GM12873 (cell line): ENCODE measurements around the gene APC.

ENCODE experiments used
- TF ChIP-seq, protein P1 (sequence below): IDR thresholded peaks from 2 replicates; pipeline ENCODE4 v1.5.1; 2012; ENCODE audit warnings: low read depth, mild to moderate bottlenecking, moderate library complexity, low read length, control low read depth; ENCODE audit not compliant: insufficient read depth; ENCODE audit errors: missing control alignments

Gene APC

DNA sequence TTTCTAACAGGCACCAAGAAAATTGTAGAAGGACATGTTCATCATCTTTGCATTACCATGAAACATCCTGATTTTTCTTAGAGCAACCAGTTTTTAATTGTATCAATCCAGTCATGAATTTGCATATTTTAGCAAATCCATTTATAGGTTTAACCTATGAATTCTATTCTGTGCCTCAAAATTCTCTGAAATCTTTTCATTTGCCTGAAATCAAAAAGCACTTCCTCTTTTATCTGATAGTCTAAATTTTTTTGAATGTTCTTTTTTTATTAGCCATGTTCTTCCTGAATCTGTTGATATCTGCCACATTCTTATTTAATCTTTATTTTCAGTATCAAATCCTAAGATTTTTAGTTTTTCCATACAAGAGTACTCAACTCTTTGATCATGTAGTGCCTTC, 86.5 kb downstream of the APC start:
- TF ChIP-seq, protein P1, sequence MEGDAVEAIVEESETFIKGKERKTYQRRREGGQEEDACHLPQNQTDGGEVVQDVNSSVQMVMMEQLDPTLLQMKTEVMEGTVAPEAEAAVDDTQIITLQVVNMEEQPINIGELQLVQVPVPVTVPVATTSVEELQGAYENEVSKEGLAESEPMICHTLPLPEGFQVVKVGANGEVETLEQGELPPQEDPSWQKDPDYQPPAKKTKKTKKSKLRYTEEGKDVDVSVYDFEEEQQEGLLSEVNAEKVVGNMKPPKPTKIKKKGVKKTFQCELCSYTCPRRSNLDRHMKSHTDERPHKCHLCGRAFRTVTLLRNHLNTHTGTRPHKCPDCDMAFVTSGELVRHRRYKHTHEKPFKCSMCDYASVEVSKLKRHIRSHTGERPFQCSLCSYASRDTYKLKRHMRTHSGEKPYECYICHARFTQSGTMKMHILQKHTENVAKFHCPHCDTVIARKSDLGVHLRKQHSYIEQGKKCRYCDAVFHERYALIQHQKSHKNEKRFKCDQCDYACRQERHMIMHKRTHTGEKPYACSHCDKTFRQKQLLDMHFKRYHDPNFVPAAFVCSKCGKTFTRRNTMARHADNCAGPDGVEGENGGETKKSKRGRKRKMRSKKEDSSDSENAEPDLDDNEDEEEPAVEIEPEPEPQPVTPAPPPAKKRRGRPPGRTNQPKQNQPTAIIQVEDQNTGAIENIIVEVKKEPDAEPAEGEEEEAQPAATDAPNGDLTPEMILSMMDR, result no peak

GRCh38 chr5:112830378-112830777, 92.7 kb downstream of the APC start:
- TF ChIP-seq, protein P1, result no peak

DNA sequence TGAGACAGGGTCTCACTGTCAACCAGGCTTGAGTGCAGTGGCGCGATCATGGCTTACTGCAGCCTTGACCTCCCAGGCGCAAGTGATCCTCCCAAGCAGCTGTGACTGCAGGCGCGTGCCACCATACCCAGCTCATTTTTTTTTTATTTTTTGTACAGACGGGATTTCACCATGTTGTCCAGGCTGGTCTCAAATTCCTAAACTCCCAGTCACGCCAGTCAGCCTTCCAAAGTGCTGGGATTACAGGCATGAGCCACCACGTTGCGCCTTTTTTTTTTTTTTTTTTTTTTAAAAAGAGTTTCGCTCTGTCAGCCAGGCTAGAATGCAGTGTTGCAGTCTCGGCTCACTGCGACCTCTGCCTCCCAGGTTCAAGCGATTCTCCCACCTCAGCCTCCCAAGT, 96.3 kb downstream of the APC start:
- TF ChIP-seq, protein P1, result no peak

DNA sequence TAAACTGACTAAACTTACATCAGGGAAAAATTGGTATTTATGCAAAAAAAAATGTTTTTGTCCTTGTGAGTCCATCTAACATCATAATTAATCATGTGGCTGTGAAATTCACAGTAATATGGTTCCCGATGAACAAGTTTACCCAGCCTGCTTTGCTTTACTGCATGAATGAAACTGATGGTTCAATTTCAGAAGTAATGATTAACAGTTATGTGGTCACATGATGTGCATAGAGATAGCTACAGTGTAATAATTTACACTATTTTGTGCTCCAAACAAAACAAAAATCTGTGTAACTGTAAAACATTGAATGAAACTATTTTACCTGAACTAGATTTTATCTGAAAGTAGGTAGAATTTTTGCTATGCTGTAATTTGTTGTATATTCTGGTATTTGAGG, 106.8 kb downstream of the APC start:
- TF ChIP-seq, protein P1, result no peak

DNA sequence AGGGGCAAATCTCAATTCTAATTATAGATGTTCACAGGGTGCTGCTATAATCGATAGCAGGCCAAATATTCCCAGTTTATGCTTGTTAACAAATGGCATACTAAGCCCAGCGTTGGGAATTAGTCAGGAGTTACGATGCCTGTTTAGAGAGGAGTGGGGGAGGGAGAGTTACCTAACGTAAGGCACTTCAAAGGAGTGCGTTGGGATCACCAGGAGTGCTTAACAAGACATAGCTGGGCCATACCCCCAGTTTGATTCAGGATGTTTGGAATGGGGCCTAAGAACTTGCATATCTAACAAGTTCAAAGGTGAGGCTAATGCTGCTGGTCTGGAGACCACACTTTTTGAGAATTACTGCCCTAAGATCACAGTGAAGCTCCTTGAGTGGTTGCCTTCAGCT, 108.9 kb downstream of the APC start:
- TF ChIP-seq, protein P1, result no peak

- TF ChIP-seq, protein P1, result no peak
These were observed 109.6 kb downstream of the APC start for GRCh38 chr5:112847306-112847705.

- TF ChIP-seq, protein P1, result peak; percentile 73
These were observed 110.6 kb downstream of the APC start for GRCh38 chr5:112848116-112848811.
